Mesodermal cell (in vitro differentiated cells): ENCODE results near the gene SP3.
"Not testable (repeated sequence)": the region's sequence is repeated elsewhere in the genome, so short reads cannot be mapped to it uniquely, and the experiment has no call there.

Experiments
- H3K27ac ChIP-seq: 2 replicates; pipeline ENCODE4 v1.7.0; 2013; ENCODE audit warnings: mild to moderate bottlenecking, low read depth, low read length, moderate library complexity; ENCODE audit not compliant: severe bottlenecking
- H3K36me3 ChIP-seq: 2 replicates; pipeline ENCODE4 v1.7.1; 2013; ENCODE audit warnings: mild to moderate bottlenecking, low read length, moderate library complexity; ENCODE audit not compliant: control insufficient read depth, insufficient read depth
- H3K4me1 ChIP-seq: one replicate; pipeline ENCODE4 v1.7.1; 2013; ENCODE audit warnings: mild to moderate bottlenecking, low read length; ENCODE audit not compliant: insufficient read depth, control insufficient read depth, poor library complexity, severe bottlenecking
- H3K4me3 ChIP-seq: 2 replicates; pipeline ENCODE4 v1.7.0; 2013; ENCODE audit warnings: low read length, control low read depth, mild to moderate bottlenecking; ENCODE audit not compliant: insufficient read depth, poor library complexity, severe bottlenecking; ENCODE audit errors: extremely low read depth
- H3K9me3 ChIP-seq: 2 replicates; pipeline ENCODE4 v1.7.1; 2013; ENCODE audit warnings: mild to moderate bottlenecking, low read length, moderate library complexity; ENCODE audit not compliant: control insufficient read depth
- WGBS, 2 experiments: methylation state at CpG; one replicate each; pipeline ENCODE4 v1.1.5; 2013; ENCODE audit warnings: missing lambda C conversion rate in 2 of 2; ENCODE audit not compliant: insufficient coverage in 2 of 2; 5-methylcytosine and 5-hydroxymethylcytosine counted together

SP3 gene

GRCh38 chr2:173891315-173892037 lies 73.7 kb downstream of the SP3 start:
- no peak overlapping the region for H3K4me3 ChIP-seq
- H3K27ac ChIP-seq: no peak overlapping the region
- peaks cover 14% of the 10 kb centered on the region for H3K9me3 ChIP-seq
- no peaks in the 10 kb centered on the region for H3K4me1 ChIP-seq
- H3K36me3 ChIP-seq: no peaks in the 10 kb centered on the region
- 78 to 94% methylated on average over 1 to 2 of the region's 2 CpGs for WGBS, 2 experiments

- H3K27ac ChIP-seq, H3K36me3 ChIP-seq, H3K4me3 ChIP-seq, H3K4me1 ChIP-seq: not testable (repeated sequence)
- WGBS, 2 experiments: 86 to 100% methylated on average over 1 of the region's 1 CpG
- H3K9me3 ChIP-seq: peaks cover 14% of the 10 kb centered on the region
Observed at GRCh38 chr2:173889464-173889863, 75.7 kb downstream of the SP3 start.

GRCh38 chr2:173886613-173887012 lies 78.6 kb downstream of the SP3 start:
- Histone ChIP-seq H3K9me3 (peaks cover 14% of the 10 kb centered on the region), H3K36me3 (no peaks in the 10 kb centered on the region), H3K4me1 (no peaks in the 10 kb centered on the region), H3K4me3 (no peak overlapping the region), H3K27ac (no peak overlapping the region)
- 80 to 100% methylated on average over 2 of the region's 3 CpGs for WGBS, 2 experiments

GRCh38 chr2:173884025-173884802 lies 81.0 kb downstream of the SP3 start:
- 60 to 100% methylated on average over 1 of the region's 2 CpGs for WGBS, 2 experiments
- Histone ChIP-seq H3K4me3 (no peak overlapping the region), H3K9me3 (peaks cover 2% of the 10 kb centered on the region), H3K27ac (no peak overlapping the region), H3K36me3 (no peaks in the 10 kb centered on the region), H3K4me1 (no peaks in the 10 kb centered on the region)

- no peak overlapping the region for H3K27ac ChIP-seq
- WGBS, 2 experiments: 100% methylated on average over 1 of the region's 3 CpGs; no CpG with 5 or more reads in 1 of the 2 experiments
- H3K4me3 ChIP-seq: no peak overlapping the region
- H3K36me3 ChIP-seq: no peaks in the 10 kb centered on the region
- H3K9me3 ChIP-seq: no peaks in the 10 kb centered on the region
- H3K4me1 ChIP-seq: no peaks in the 10 kb centered on the region
Observed at GRCh38 chr2:173881886-173882285, 83.3 kb downstream of the SP3 start.

- Histone ChIP-seq H3K27ac (no peak overlapping the region), H3K4me1 (no peaks in the 10 kb centered on the region)
Observed at GRCh38 chr2:173881461-173881860, 83.7 kb downstream of the SP3 start.

GRCh38 chr2:173880561-173880960 lies 84.6 kb downstream of the SP3 start:
- Histone ChIP-seq H3K4me3 (no peak overlapping the region), H3K36me3 (no peaks in the 10 kb centered on the region), H3K27ac (no peak overlapping the region), H3K4me1 (no peaks in the 10 kb centered on the region), H3K9me3 (no peaks in the 10 kb centered on the region)
- WGBS, 2 experiments: 92 to 93% methylated on average over 4 to 6 of the region's 6 CpGs

More at GRCh38 chr2:173881461-173881860, 83.7 kb downstream of the SP3 start:
- H3K9me3 ChIP-seq: no peaks in the 10 kb centered on the region
- WGBS, 2 experiments: 91% methylated on average over 4 of the region's 4 CpGs; no CpG with 5 or more reads in 1 of the 2 experiments
- H3K36me3 ChIP-seq: no peaks in the 10 kb centered on the region
- H3K4me3 ChIP-seq: no peak overlapping the region

GRCh38 chr2:173876833-173877413 lies 88.2 kb downstream of the SP3 start:
- Histone ChIP-seq H3K4me3 (no peak overlapping the region), H3K9me3 (no peaks in the 10 kb centered on the region), H3K27ac (no peak overlapping the region), H3K4me1 (no peaks in the 10 kb centered on the region), H3K36me3 (no peaks in the 10 kb centered on the region)
- WGBS, 2 experiments: 93 to 100% methylated on average over 5 to 6 of the region's 9 CpGs

GRCh38 chr2:173874894-173875237 lies 90.3 kb downstream of the SP3 start:
- Histone ChIP-seq H3K27ac (no peak overlapping the region), H3K9me3 (no peaks in the 10 kb centered on the region), H3K4me1 (no peaks in the 10 kb centered on the region), H3K36me3 (no peaks in the 10 kb centered on the region), H3K4me3 (no peak overlapping the region)
- no CpG with 5 or more reads among the region's 1 CpG for WGBS, 2 experiments

GRCh38 chr2:173874003-173874893 lies 90.9 kb downstream of the SP3 start:
- Histone ChIP-seq H3K27ac (no peak overlapping the region), H3K9me3 (no peaks in the 10 kb centered on the region), H3K4me1 (no peaks in the 10 kb centered on the region), H3K36me3 (no peaks in the 10 kb centered on the region), H3K4me3 (no peak overlapping the region)
- WGBS, 2 experiments: 81 to 82% methylated on average over 7 to 9 of the region's 13 CpGs
